B cell (primary cell): ENCODE data around the gene FBLN2. TPM values are rescaled to one million over a fixed set of nuclear protein-coding genes. Genes with fewer than 3 reads are reported as not detected.
A peak's percentile ranks its signal among the peaks of the same experiment; 100 is the strongest.

Source experiments
- ATAC-seq: fragments of 200-7000 bp; cut with Tn5 transposase; one replicate; pipeline ENCODE4 v1.10.0; 2021; ENCODE audit warnings: low read depth, mild to moderate bottlenecking, moderate number of reproducible peaks, moderate library complexity
- CTCF ChIA-PET: fragments of 350-600 bp; sonication (Branson Sonifier 250); formaldehyde crosslinking; loops from one replicate; lab custom pipeline; 2021; ENCODE audit warnings: antibody characterized with exemption, inconsistent platforms; lab: Charles Lee
- POLR2A ChIA-PET: fragments of 350-600 bp; sonication (Branson Sonifier 250); formaldehyde crosslinking; loops from one replicate; lab custom pipeline; 2021; ENCODE audit warnings: antibody characterized with exemption; lab: Charles Lee
- DNase-seq: peaks from one replicate; pipeline ENCODE4 v3.0.0; 2013
- H2AFZ ChIP-seq: 2 replicates; pipeline ENCODE4 v1.6.1; 2012; ENCODE audit warnings: mild to moderate bottlenecking, low read depth, low read length; ENCODE audit not compliant: insufficient read depth, poor library complexity, severe bottlenecking
- H3K27ac ChIP-seq, 2 donors: 1 replicate in 1 of 2; 2 replicates in 1 of 2; pipeline ENCODE4 v1.5.1; 2012 to 2013; ENCODE audit warnings: low read length in 2 of 2, mild to moderate bottlenecking in 2 of 2, moderate library complexity in 1 of 2
- H3K27me3 ChIP-seq, 4 experiments: fragments of 200-600 bp in 1 of 4; sonication (generic) in 1 of 4; replicated peaks in 1 of 4; 1 replicate in 2 of 4; 2 replicates in 2 of 4; pipeline versions ENCODE4 v1.6.1 to v1.7.0; 2013 to 2016; ENCODE audit warnings: low read length in 3 of 4, mild to moderate bottlenecking in 2 of 4, mixed read lengths in 1 of 4, moderate library complexity in 1 of 4; ENCODE audit not compliant: insufficient read depth in 4 of 4, control insufficient read depth in 3 of 4; ENCODE audit errors: control extremely low read depth in 1 of 4
- H3K36me3 ChIP-seq, 2 experiments: replicated peaks in 1 of 2; 1 replicate in 1 of 2; 2 replicates in 1 of 2; pipeline versions ENCODE4 v1.6.1 to v1.7.1; 2013; ENCODE audit warnings: low read length in 1 of 2; ENCODE audit not compliant: insufficient read depth in 2 of 2, control insufficient read depth in 1 of 2; ENCODE audit errors: control extremely low read depth in 1 of 2, extremely low read depth in 1 of 2
- H3K4me1 ChIP-seq, 2 donors: fragments of 200-600 bp in 1 of 2; sonication (generic) in 1 of 2; 1 replicate in 1 of 2; 2 replicates in 1 of 2; pipeline versions ENCODE4 v1.5.1 to v1.6.1; 2013 to 2017; ENCODE audit warnings: low read length in 2 of 2; ENCODE audit not compliant: control insufficient read depth in 2 of 2, insufficient read depth in 2 of 2
- H3K4me2 ChIP-seq: replicated peaks from 2 replicates; pipeline ENCODE3; 2012; ENCODE audit warnings: mild to moderate bottlenecking, low read depth, low read length; ENCODE audit not compliant: poor library complexity, severe bottlenecking
- H3K4me3 ChIP-seq, 5 experiments: fragments of 200-600 bp in 1 of 5; sonication (generic) in 1 of 5; 1 replicate in 3 of 5; 2 replicates in 2 of 5; pipeline versions ENCODE4 v1.5.1 to v1.7.0; 2011 to 2016; ENCODE audit warnings: low read length in 4 of 5, mild to moderate bottlenecking in 4 of 5, low read depth in 2 of 5, control low read depth in 1 of 5, moderate library complexity in 1 of 5; ENCODE audit not compliant: insufficient read depth in 1 of 5; ENCODE audit errors: control extremely low read depth in 1 of 5, extremely low read depth in 1 of 5
- H3K79me2 ChIP-seq: fragments of 200-600 bp; sonication (generic); one replicate; pipeline ENCODE4 v1.6.0; 2016; ENCODE audit warnings: low read length; ENCODE audit not compliant: control insufficient read depth, insufficient read depth
- H3K9ac ChIP-seq: fragments of 200-600 bp; sonication (generic); 2 replicates; pipeline ENCODE4 v1.6.1; 2017; ENCODE audit warnings: mild to moderate bottlenecking, low read length, moderate library complexity
- H3K9me3 ChIP-seq, 3 donors: one replicate each; pipeline versions ENCODE4 v1.6.1 to v1.7.1; 2013; ENCODE audit warnings: low read length in 2 of 3; ENCODE audit not compliant: control insufficient read depth in 2 of 3, insufficient read depth in 1 of 3; ENCODE audit errors: control extremely low read depth in 1 of 3
- H4K20me1 ChIP-seq: 2 replicates; pipeline ENCODE4 v1.6.0; 2012; ENCODE audit warnings: mild to moderate bottlenecking, low read length; ENCODE audit not compliant: insufficient read depth, control insufficient read depth, poor library complexity, severe bottlenecking
- H3K27ac Mint-ChIP-seq: one replicate; pipeline ENCODE4 v1.8.0; 2021; ENCODE audit warnings: mixed read lengths
- H3K27me3 Mint-ChIP-seq: one replicate; pipeline ENCODE4 v1.8.0; 2021; ENCODE audit warnings: mixed read lengths
- H3K4me1 Mint-ChIP-seq: one replicate; pipeline ENCODE4 v1.8.0; 2021; ENCODE audit warnings: mixed read lengths
- H3K4me3 Mint-ChIP-seq: one replicate; pipeline ENCODE4 v1.8.0; 2021; ENCODE audit warnings: mixed read lengths
- H3K9me3 Mint-ChIP-seq: one replicate; pipeline ENCODE4 v1.8.0; 2022; ENCODE audit warnings: mixed read lengths; ENCODE audit not compliant: insufficient read depth
- EZH2 ChIP-seq: IDR thresholded peaks from 2 replicates; pipeline ENCODE4 v1.6.1; 2012; ENCODE audit warnings: borderline replicate concordance, low read depth, mild to moderate bottlenecking, moderate library complexity, low read length; ENCODE audit not compliant: insufficient read depth, poor library complexity, severe bottlenecking
- WGBS: methylation state at CpG from one replicate; pipeline ENCODE4 v1.1.5; 2013; ENCODE audit warnings: missing lambda C conversion rate; ENCODE audit not compliant: insufficient coverage; 5-methylcytosine and 5-hydroxymethylcytosine counted together
- intact Hi-C: fragments of 100-400 bp; cut with micrococcal nuclease; formaldehyde crosslinking; loops from one replicate; pipeline ENCODE4 v1.10.0; 2022
- polyA plus RNA-seq: library from polyadenylated mRNA; depleted of rRNA; stranded (reverse); fragments of >200 nt; gene quantifications from 2 replicates; pipeline ENCODE4 v1.2.3, GENCODE V29; 2012
- total RNA-seq, 2 donors: library from RNA; stranded (reverse); fragments of 120-200 nt in 1 of 2; gene quantifications; 1 replicate in 1 of 2; 2 replicates in 1 of 2; pipeline versions ENCODE4 v1.2.3 to v1.2.4, GENCODE V29; 2013 to 2022
- TF ChIP-seq, protein P1 (sequence below): fragments of 200-600 bp; IDR thresholded peaks from one replicate; pipeline ENCODE4 v1.8.0; 2022; ENCODE audit warnings: antibody characterized with exemption, mild to moderate bottlenecking

The FBLN2 gene
- total and polyA plus RNA-seq, 2 donors (not counting 1 experiment from before 2014, with no cell fraction given), result 3.6 to 8.2 TPM

DNA sequence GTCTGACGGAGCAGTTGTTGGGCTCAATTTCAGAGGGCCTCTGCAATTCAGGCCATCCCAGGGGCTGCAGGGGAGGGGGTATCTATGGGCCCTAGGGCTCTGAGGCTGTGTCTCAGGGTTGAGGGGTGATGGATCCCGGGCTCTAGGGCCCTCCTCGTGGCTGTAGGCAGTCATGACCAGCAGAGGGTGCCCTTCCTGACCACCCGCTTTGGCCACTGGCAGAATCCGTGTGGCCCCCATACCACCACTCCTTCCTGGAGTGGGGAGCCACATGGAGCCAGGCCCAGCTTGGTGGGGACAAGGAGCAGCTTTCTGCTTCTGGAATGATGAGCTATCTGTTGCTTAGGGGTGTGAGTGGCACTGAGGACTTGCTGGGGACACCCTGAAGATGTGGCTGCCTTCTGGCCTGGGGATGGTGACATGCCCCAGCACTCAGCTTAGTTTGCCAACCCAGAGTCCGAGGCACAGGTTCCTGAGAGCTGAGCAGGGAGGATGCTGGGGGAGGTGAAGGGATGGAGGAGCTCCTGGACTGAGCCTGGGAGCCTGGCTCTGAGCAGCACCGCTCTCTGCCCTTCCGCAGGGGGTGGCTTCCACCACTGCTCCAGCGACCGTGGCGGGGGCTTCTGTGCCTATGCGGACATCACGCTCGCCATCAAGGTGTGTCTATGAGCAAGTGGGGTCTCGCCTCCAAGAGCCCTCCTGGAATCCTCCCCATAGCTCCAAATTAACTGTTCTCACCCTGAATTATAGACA lies 48.6 kb upstream of the FBLN2 start:
- no peak for ATAC-seq

DNA sequence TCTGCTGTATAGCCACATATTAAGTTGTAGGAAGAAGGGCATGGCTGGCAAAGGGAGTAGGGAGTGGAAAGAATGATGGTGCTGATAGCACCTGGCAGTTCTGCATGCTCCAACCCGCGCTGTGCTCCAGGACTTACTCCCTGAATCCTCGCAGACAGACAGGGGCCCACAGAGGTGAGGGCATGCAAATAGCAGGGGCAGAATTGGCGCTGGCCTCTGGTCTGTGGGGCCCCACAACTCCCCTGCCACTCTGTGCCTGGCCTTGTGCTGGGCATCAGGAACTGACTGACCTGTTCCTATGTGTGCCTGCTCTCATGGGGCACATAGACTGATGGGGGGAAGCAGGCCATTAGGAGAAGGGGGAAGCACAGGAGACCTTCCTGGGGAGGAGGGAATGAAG lies 47.9 kb upstream of the FBLN2 start:
- Histone ChIP-seq H3K4me1 (no peaks in the 10 kb centered on the region), H3K4me2 (no peak overlapping the region), H3K27me3 (no peaks in the 10 kb centered on the region), H3K4me3 (no peak overlapping the region), H3K9ac (no peak overlapping the region), H3K9me3 (no peaks in the 10 kb centered on the region), H3K79me2 (no peaks in the 10 kb centered on the region), H3K36me3 (no peaks in the 10 kb centered on the region), H2AFZ (no peak overlapping the region), H4K20me1 (no peaks in the 10 kb centered on the region), H3K27ac (no peak overlapping the region)
- H3K27me3 Mint-ChIP-seq, result peaks cover 3% of the 10 kb centered on the region
- CTCF ChIA-PET, result interaction anchor here (8.4 kb wide), 1 partner anchor 147 kb away, joined by 286 read pairs; no protein-coding TSS in a partner anchor
- H3K4me3 Mint-ChIP-seq, result no peak overlapping the region
- intact Hi-C loops, result no loop called here
- no peaks in the 10 kb centered on the region for H3K4me1 Mint-ChIP-seq
- TF ChIP-seq EZH2, result no peak
- TF ChIP-seq, protein P1, sequence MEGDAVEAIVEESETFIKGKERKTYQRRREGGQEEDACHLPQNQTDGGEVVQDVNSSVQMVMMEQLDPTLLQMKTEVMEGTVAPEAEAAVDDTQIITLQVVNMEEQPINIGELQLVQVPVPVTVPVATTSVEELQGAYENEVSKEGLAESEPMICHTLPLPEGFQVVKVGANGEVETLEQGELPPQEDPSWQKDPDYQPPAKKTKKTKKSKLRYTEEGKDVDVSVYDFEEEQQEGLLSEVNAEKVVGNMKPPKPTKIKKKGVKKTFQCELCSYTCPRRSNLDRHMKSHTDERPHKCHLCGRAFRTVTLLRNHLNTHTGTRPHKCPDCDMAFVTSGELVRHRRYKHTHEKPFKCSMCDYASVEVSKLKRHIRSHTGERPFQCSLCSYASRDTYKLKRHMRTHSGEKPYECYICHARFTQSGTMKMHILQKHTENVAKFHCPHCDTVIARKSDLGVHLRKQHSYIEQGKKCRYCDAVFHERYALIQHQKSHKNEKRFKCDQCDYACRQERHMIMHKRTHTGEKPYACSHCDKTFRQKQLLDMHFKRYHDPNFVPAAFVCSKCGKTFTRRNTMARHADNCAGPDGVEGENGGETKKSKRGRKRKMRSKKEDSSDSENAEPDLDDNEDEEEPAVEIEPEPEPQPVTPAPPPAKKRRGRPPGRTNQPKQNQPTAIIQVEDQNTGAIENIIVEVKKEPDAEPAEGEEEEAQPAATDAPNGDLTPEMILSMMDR, result no peak
- H3K27ac Mint-ChIP-seq, result no peak overlapping the region
- 96% methylated on average over 4 of the region's 4 CpGs for WGBS
- no peak for ATAC-seq
- H3K9me3 Mint-ChIP-seq, result no peaks in the 10 kb centered on the region
- POLR2A ChIA-PET, result no interaction called here
- DNase-seq, result no peak

More for the DNA sequence above, 48.6 kb upstream of the FBLN2 start:
- Histone ChIP-seq H3K4me3 (no peak overlapping the region), H3K9ac (no peak overlapping the region), H3K79me2 (no peaks in the 10 kb centered on the region), H3K27ac (no peak overlapping the region), H3K9me3 (no peaks in the 10 kb centered on the region), H4K20me1 (no peaks in the 10 kb centered on the region), H3K4me2 (no peak overlapping the region), H3K27me3 (no peaks in the 10 kb centered on the region), H3K36me3 (no peaks in the 10 kb centered on the region), H2AFZ (no peak overlapping the region), H3K4me1 (no peaks in the 10 kb centered on the region)
- POLR2A ChIA-PET, result no interaction called here
- intact Hi-C loops, result loop anchor here (1.0 kb wide), 1 partner anchor 148 kb away; no protein-coding TSS in a partner anchor
- TF ChIP-seq, protein P1, result peak; percentile 20
- no peak for TF ChIP-seq EZH2
- 58% methylated on average over 5 of the region's 15 CpGs for WGBS
- CTCF ChIA-PET, result interaction anchor here (1.1 to 8.4 kb wide), 2 partner anchors 124 to 148 kb away, joined by 3 to 286 read pairs; no protein-coding TSS in a partner anchor
- H3K4me3 Mint-ChIP-seq, result no peak overlapping the region
- no peaks in the 10 kb centered on the region for H3K9me3 Mint-ChIP-seq
- H3K27me3 Mint-ChIP-seq, result peaks cover 3% of the 10 kb centered on the region
- no peaks in the 10 kb centered on the region for H3K4me1 Mint-ChIP-seq
- no peak overlapping the region for H3K27ac Mint-ChIP-seq
- DNase-seq, result no peak
